T1000 (cell line): Measurements from ENCODE around the gene TNRC18.
"Not testable (repeated sequence)": the region's sequence is repeated elsewhere in the genome, so short reads cannot be mapped to it uniquely, and the experiment has no call there.

ENCODE experiments used
- DNase-seq: peaks from one replicate; lab custom pipeline; 2025; ENCODE audit warnings: mixed read lengths; lab: John Stamatoyannopoulos, UW

TNRC18 gene

GRCh38 chr7:5349437-5350173 is 74.0 kb downstream of the TNRC18 start:
- DNase-seq: no peak

- no peak for DNase-seq
Observed at GRCh38 chr7:5349005-5349380, 74.6 kb downstream of the TNRC18 start.

GRCh38 chr7:5348134-5349004 is 75.3 kb downstream of the TNRC18 start:
- DNase-seq: no peak

GRCh38 chr7:5345671-5346070 is 78.0 kb downstream of the TNRC18 start:
- no peak for DNase-seq

- DNase-seq: no peak
Observed at GRCh38 chr7:5345171-5345570, 78.5 kb downstream of the TNRC18 start.

DNA sequence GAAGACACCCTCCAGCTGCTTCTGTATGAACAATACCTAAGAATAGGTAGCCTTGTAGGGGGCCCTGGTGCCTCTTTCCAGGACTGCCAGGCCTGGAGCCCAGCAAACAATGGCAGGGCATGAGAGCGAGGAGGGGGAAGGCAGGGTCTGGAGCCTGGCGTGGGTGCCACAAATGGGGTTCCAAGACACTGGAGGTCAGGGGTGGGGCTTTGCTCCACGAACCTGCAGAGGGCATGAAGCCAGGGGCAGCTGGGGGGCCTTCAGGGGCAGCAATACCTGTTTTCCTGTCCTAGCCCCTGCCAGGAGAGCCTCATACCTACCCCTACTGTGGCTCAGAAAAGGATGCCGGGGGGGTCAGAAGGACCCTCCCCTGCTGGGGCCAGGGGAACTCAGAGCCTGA is 79.3 kb downstream of the TNRC18 start:
- no peak for DNase-seq

DNA sequence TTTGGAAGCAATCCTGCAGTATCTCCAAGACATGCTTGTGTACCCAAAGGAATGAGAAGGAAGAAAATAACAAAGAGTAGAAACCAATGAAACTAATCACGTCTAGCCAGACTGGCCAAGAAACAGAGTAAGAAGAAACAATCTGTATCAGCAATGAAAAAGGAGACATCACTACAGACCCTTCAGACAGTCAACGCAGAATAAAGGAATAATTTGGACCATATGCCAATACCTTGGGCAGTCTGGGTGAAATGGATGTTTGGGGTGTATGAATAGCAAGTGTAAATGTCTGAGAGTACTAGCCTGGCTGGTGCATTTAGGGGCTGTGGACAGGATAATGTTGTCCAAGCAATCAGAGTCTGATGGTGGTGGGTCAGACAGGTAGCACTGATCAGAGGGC is 79.8 kb downstream of the TNRC18 start:
- DNase-seq: no peak

DNA sequence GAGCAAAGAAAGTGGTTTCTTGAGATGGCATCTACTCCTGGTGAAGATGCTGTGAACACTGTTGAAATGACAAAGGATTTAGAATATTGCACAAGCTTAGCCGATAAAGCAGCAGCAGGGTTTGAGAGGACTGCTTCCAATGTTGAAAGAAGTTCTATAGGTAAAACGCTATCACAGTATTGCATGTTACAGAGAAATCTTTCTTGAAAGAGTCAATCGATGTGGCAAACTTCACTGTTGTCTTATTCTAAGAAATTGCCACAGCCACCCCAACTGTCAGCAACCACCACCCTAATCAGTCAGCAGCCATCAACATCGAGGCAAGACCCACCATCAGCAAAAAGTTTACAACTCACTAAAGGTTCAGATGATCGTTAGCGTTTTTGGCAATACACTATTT is 81.0 kb downstream of the TNRC18 start:
- DNase-seq: no peak

DNA sequence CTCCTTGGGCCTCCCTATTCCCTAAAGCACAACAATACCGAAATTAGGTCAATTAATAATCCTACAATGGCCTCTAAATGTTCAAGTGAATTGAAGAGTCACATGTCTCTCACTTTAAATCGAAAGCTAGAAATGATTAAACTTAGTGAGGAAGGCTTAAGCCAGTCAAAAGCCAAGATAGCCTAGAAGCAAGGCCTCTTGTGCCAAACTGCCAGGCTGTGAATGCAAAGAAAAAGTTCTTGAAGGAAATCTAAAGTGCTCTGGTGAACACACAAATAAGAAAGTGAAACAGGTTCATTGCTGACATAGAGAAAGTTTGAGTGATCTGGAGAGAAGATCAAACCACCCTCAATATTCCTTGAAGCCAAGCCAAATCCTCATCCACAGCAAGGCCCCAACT is 83.7 kb downstream of the TNRC18 start:
- no peak for DNase-seq

DNA sequence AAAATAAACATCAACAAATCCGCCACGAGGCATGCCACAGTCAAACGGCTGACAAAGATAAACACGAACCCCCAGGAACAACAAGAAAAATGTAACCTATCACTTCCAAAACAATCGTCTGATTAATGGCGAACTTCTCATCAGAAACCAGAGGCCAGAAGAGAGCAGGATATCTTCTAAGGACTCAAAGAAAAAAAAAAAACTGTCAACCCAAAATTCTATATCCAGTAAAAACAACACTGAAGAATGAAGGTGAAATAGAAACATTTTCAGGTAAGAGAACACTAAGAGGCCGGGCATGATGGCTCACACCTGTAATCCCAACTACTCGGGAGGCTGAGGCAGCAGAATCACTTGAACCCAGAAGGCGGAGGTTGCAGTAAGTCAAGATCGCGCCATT is 86.6 kb downstream of the TNRC18 start:
- DNase-seq: no peak

- DNase-seq: no peak
Observed at GRCh38 chr7:5334671-5335070, 89.0 kb downstream of the TNRC18 start.

DNA sequence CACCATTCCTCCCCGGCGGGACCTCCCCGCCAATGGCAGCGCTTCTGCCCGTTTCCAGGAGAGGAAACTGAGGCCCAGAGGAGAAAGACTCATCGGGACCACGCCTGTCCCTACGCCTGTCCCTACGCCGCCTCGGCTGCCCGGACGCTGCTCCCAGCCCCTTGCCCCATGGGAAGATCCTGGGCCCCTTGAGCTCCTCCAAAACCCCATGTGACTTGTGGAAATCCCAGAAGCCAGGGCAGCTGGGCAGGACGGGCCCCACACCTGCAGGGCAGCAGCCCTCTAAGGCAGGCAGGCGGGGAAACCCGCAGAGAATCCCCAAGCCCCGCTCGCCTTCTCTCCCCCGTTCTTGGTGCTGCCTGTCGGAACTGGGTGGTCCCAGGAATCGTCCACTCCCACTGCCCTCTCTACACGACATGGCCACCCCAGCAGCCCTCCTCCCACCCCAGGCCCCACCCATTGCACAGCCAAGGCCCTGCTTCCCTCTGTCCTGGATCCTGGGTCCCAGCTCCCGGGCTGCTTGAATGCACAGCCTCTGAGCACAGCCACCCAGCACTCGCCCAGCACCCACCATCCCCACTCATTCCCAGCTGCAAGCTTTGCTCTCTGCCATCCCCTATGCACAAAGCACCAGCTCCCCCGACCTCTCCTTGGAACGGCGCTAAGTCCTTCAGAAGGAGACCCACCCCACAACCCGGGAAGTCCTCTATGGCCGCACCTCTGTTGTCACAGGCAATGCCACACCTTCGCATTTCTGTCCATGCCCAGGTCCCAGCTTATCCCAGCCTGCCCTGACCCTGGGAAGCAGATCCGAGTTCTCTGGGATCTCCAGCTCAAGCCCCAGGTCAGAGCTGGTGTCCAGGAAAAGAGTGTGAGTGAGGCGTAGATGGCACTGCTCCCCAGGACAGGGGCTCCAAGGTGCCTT is 90.3 kb downstream of the TNRC18 start:
- DNase-seq: no peak

GRCh38 chr7:5332579-5332978 is 91.1 kb downstream of the TNRC18 start:
- no peak for DNase-seq

- DNase-seq: no peak
Observed at GRCh38 chr7:5330288-5330687, 93.3 kb downstream of the TNRC18 start.

GRCh38 chr7:5324961-5325360 is 98.7 kb downstream of the TNRC18 start:
- no peak for DNase-seq

- DNase-seq: not testable (repeated sequence)
Observed at GRCh38 chr7:5323800-5324781, 99.5 kb downstream of the TNRC18 start.

DNA sequence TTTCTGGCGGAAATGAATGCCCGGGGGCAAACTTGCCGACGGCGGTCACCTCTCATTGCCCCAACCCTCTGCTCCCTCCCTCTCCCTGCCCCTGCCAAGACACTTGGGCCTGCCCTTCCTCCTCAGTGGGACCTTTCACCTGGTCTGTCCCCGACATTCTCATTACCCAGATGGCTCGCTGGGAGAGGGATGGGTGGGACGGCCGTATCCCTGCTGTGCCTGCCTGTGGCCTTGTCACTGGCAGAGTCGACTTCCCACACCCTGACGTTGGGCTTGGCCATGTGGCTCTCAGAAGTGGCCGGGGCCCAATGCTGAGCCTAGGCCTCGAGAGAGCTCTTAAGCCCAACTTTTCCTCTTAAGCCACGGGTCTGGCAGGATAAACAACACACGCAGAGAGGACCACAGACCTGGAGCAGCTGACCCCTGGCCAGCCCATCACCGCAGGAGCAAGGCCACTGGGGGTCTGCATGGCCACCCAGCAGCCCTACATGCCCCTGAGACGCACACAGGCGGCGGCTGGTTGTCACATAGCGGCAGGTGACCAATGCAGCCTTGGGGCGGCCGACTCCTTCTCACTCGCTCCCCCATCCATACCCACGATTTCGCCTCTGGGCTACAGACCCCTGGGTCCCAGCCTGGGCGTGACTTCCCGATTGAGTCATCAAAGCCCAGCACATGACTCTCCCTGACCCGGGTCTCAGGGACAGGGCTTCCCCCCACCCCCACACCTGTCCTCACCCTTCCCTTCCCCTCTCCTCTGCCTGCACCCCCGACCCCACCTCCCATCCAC is 100.8 kb downstream of the TNRC18 start:
- DNase-seq: no peak

DNA sequence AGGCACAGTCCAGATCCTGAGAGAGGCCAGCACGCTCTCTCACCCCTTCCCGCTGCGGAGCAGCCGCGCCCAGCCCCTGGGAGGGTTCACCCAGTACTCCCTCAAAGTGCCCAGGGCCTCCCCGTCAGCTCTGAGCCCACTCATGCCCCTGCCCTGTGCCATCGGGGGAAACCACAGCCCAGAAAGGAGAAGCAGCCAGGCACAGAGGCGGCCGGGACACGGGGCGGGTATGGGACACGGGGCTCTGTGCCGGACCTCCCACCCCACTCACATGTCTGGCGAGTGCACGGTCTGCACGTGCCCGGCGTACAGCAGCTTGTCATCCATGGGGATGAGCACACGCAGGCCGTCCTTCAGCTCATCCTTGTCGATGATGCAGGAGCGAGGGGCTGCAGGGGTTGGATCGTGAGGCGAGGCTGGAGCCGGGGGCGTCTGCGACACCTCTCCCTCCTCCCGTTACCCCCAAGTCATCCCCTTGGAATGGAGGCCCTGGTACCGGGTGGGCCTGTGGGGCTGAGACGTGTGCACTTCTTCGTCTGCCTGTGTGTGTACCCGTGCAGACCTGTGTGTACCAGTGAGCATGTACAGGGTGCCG is 102.7 kb downstream of the TNRC18 start:
- no peak for DNase-seq

- DNase-seq: no peak
Observed at GRCh38 chr7:5320391-5320790, 103.2 kb downstream of the TNRC18 start.

- not testable (repeated sequence) for DNase-seq
Observed at GRCh38 chr7:5318613-5319012, 105.0 kb downstream of the TNRC18 start.
